IPS-15b (cell line): ENCODE data around the gene PLCH1.

Experiments used
- H3K27me3 ChIP-seq: one replicate; pipeline ENCODE4 v1.6.1; 2013; ENCODE audit warnings: low read length; ENCODE audit not compliant: control insufficient read depth, insufficient read depth
- H3K36me3 ChIP-seq: one replicate; pipeline ENCODE4 v1.6.1; 2013; ENCODE audit warnings: low read length; ENCODE audit not compliant: control insufficient read depth, insufficient read depth
- H3K4me1 ChIP-seq: one replicate; pipeline ENCODE4 v1.6.1; 2013; ENCODE audit warnings: mild to moderate bottlenecking, low read length; ENCODE audit not compliant: control insufficient read depth, insufficient read depth
- H3K4me3 ChIP-seq: one replicate; pipeline ENCODE4 v1.5.1; 2013; ENCODE audit warnings: low read depth, low read length
- H3K9ac ChIP-seq: one replicate; pipeline ENCODE4 v1.6.1; 2013; ENCODE audit warnings: low read depth, mild to moderate bottlenecking, low read length
- H3K9me3 ChIP-seq: one replicate; pipeline ENCODE4 v1.6.1; 2013; ENCODE audit warnings: mild to moderate bottlenecking, low read length; ENCODE audit not compliant: control insufficient read depth, insufficient read depth

The PLCH1 gene

GRCh38 chr3:155481591-155481990 is 263.3 kb downstream of the PLCH1 start:
- Histone ChIP-seq H3K9ac (no peak overlapping the region), H3K27me3 (no peaks in the 10 kb centered on the region), H3K4me3 (no peak overlapping the region), H3K4me1 (no peaks in the 10 kb centered on the region), H3K9me3 (no peaks in the 10 kb centered on the region), H3K36me3 (no peaks in the 10 kb centered on the region)

GRCh38 chr3:155481089-155481488 is 263.8 kb downstream of the PLCH1 start:
- Histone ChIP-seq H3K4me3 (no peak overlapping the region), H3K4me1 (no peaks in the 10 kb centered on the region), H3K36me3 (no peaks in the 10 kb centered on the region), H3K9ac (no peak overlapping the region), H3K27me3 (no peaks in the 10 kb centered on the region), H3K9me3 (no peaks in the 10 kb centered on the region)

GRCh38 chr3:155465664-155466063 is 279.2 kb downstream of the PLCH1 start:
- Histone ChIP-seq H3K9ac (no peak overlapping the region), H3K4me3 (no peak overlapping the region), H3K9me3 (no peaks in the 10 kb centered on the region), H3K4me1 (no peaks in the 10 kb centered on the region), H3K27me3 (no peaks in the 10 kb centered on the region), H3K36me3 (no peaks in the 10 kb centered on the region)

GRCh38 chr3:155462672-155463071 is 282.2 kb downstream of the PLCH1 start:
- Histone ChIP-seq H3K36me3 (no peaks in the 10 kb centered on the region), H3K9ac (no peak overlapping the region), H3K4me1 (no peaks in the 10 kb centered on the region), H3K27me3 (no peaks in the 10 kb centered on the region), H3K9me3 (no peaks in the 10 kb centered on the region), H3K4me3 (no peak overlapping the region)

- no peaks in the 10 kb centered on the region for H3K27me3 ChIP-seq
- no peaks in the 10 kb centered on the region for H3K9me3 ChIP-seq
- H3K9ac ChIP-seq = no peak overlapping the region
- no peak overlapping the region for H3K4me3 ChIP-seq
- no peaks in the 10 kb centered on the region for H3K36me3 ChIP-seq
- no peaks in the 10 kb centered on the region for H3K4me1 ChIP-seq
Measured at GRCh38 chr3:155457591-155457990, 287.3 kb downstream of the PLCH1 start.

GRCh38 chr3:155455765-155456164 is 289.1 kb downstream of the PLCH1 start:
- H3K9ac ChIP-seq = no peak overlapping the region
- H3K4me3 ChIP-seq = no peak overlapping the region
- H3K36me3 ChIP-seq = no peaks in the 10 kb centered on the region
- no peaks in the 10 kb centered on the region for H3K9me3 ChIP-seq
- H3K27me3 ChIP-seq = no peaks in the 10 kb centered on the region
- no peaks in the 10 kb centered on the region for H3K4me1 ChIP-seq

- Histone ChIP-seq H3K4me1 (no peaks in the 10 kb centered on the region), H3K9me3 (no peaks in the 10 kb centered on the region), H3K27me3 (no peaks in the 10 kb centered on the region), H3K36me3 (no peaks in the 10 kb centered on the region), H3K9ac (no peak overlapping the region), H3K4me3 (no peak overlapping the region)
Measured at GRCh38 chr3:155453512-155453911, 291.4 kb downstream of the PLCH1 start.

- Histone ChIP-seq H3K4me3 (no peak overlapping the region), H3K27me3 (no peaks in the 10 kb centered on the region), H3K4me1 (no peaks in the 10 kb centered on the region), H3K36me3 (no peaks in the 10 kb centered on the region), H3K9me3 (no peaks in the 10 kb centered on the region), H3K9ac (no peak overlapping the region)
Measured at GRCh38 chr3:155449613-155450267, 295.1 kb downstream of the PLCH1 start.

- H3K4me3 ChIP-seq = no peak overlapping the region
- H3K36me3 ChIP-seq = no peaks in the 10 kb centered on the region
- no peaks in the 10 kb centered on the region for H3K27me3 ChIP-seq
- no peak overlapping the region for H3K9ac ChIP-seq
- no peaks in the 10 kb centered on the region for H3K4me1 ChIP-seq
- no peaks in the 10 kb centered on the region for H3K9me3 ChIP-seq
Measured at GRCh38 chr3:155448531-155448930, 296.3 kb downstream of the PLCH1 start.

GRCh38 chr3:155446366-155446765 is 298.5 kb downstream of the PLCH1 start:
- Histone ChIP-seq H3K9ac (no peak overlapping the region), H3K9me3 (no peaks in the 10 kb centered on the region), H3K27me3 (no peaks in the 10 kb centered on the region), H3K36me3 (no peaks in the 10 kb centered on the region), H3K4me3 (no peak overlapping the region), H3K4me1 (no peaks in the 10 kb centered on the region)

- Histone ChIP-seq H3K4me1 (no peaks in the 10 kb centered on the region), H3K9me3 (no peaks in the 10 kb centered on the region), H3K4me3 (no peak overlapping the region), H3K9ac (no peak overlapping the region), H3K36me3 (no peaks in the 10 kb centered on the region), H3K27me3 (no peaks in the 10 kb centered on the region)
Measured at GRCh38 chr3:155444771-155445170, 300.1 kb downstream of the PLCH1 start.

GRCh38 chr3:155443815-155444214 is 301.1 kb downstream of the PLCH1 start:
- H3K27me3 ChIP-seq = no peaks in the 10 kb centered on the region
- H3K4me1 ChIP-seq = no peaks in the 10 kb centered on the region
- H3K4me3 ChIP-seq = no peak overlapping the region

More at GRCh38 chr3:155443815-155444214, 301.1 kb downstream of the PLCH1 start:
- Histone ChIP-seq H3K36me3 (no peaks in the 10 kb centered on the region), H3K9me3 (no peaks in the 10 kb centered on the region), H3K9ac (no peak overlapping the region)
